ENCODE data around the gene SSBP4. TPM values are rescaled to one million over a fixed set of nuclear protein-coding genes. Genes with fewer than 3 reads are reported as not detected.

Gene SSBP4
- total and polyA plus RNA-seq, 4 donors = 4.0 to 19.0 (median 11.5) TPM

DNA sequence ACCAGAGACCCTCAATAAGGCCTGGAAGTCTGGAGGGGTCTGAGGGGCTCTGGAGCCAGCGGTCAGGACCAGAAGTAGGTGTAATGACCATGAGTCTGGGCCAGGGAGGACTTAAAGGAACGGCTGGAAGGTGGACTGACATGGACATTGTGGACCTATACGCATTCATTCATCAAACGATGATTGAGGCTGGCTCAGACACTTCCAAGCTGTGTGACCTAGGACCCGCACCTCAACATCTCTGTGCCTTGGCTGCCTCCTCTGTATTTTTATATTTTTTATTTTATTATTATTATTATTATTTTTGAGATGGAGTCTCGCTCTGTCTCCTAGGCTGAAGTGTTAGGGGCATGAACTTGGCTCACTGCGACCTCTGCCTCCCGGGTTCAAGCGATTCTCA lies 12.4 kb upstream of the SSBP4 start (continued):
- no peak for TF ChIP-seq CTCF (IDR thresholded peaks at IDR 0.05; ENCODE audit: low read depth, low read length, missing input control)
- no peak for TF ChIP-seq MAX (IDR thresholded peaks at IDR 0.05)
- TF ChIP-seq NR2F2 (IDR thresholded peaks at IDR 0.05) = no peak
- no peak for TF ChIP-seq FOXA2 (IDR thresholded peaks at IDR 0.05)
- TF ChIP-seq, protein P1, sequence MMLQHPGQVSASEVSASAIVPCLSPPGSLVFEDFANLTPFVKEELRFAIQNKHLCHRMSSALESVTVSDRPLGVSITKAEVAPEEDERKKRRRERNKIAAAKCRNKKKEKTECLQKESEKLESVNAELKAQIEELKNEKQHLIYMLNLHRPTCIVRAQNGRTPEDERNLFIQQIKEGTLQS (IDR thresholded peaks at IDR 0.05) = no peak

GRCh38 chr19:18408053-18408476 lies 11.1 kb upstream of the SSBP4 start:
- Histone ChIP-seq H3K9ac (ENCODE audit: low read depth in 1 of 2, low read length in 2 of 2) (no peak overlapping the region), H3K27me3 (ENCODE audit: control insufficient read depth in 4 of 4, insufficient read depth in 4 of 4, low read length in 3 of 4) (no peaks in the 10 kb centered on the region), H3K4me1 (ENCODE audit: control insufficient read depth in 4 of 4, insufficient read depth in 4 of 4, low read length in 3 of 4) (no peaks in the 10 kb centered on the region), H3K36me3 (ENCODE audit: control insufficient read depth in 4 of 4, insufficient read depth in 3 of 4, low read depth in 1 of 4, low read length in 3 of 4) (no peaks in the 10 kb centered on the region), H3K9me3 (ENCODE audit: control insufficient read depth in 4 of 4, low read length in 3 of 4) (no peaks in the 10 kb centered on the region), H3K27ac (ENCODE audit: low read depth in 1 of 2, low read length in 2 of 2) (no peak overlapping the region), H3K4me3 (ENCODE audit: low read depth in 1 of 3, low read length in 3 of 3) (no peak overlapping the region)
- peak; percentile 74 for DNase-seq (ENCODE audit: low spot score)
- WGBS = 63% methylated on average over 10 of the region's 10 CpGs
- no peak for TF ChIP-seq JUND (IDR thresholded peaks at IDR 0.05)
- TF ChIP-seq RXRA (IDR thresholded peaks at IDR 0.05) = peak in 1 of 2 donors; percentile 40
- TF ChIP-seq RAD21 (IDR thresholded peaks at IDR 0.05) = peak; percentile 64 to 79
- peak; percentile 48 for TF ChIP-seq CTCF (IDR thresholded peaks at IDR 0.05; ENCODE audit: low read depth, low read length, missing input control)

- H3K36me3 ChIP-seq (ENCODE audit: control insufficient read depth in 4 of 4, insufficient read depth in 3 of 4, low read depth in 1 of 4, low read length in 3 of 4) = no peaks in the 10 kb centered on the region
- DNase-seq (ENCODE audit: low spot score) = no peak
- no peak overlapping the region for H3K9ac ChIP-seq (ENCODE audit: low read depth in 1 of 2, low read length in 2 of 2)
- H3K4me1 ChIP-seq (ENCODE audit: control insufficient read depth in 4 of 4, insufficient read depth in 4 of 4, low read length in 3 of 4) = peaks cover 6 to 27% (median 18%) of the 10 kb centered on the region in 4 donors
- WGBS = 80% methylated on average over 16 of the region's 16 CpGs
- no peak overlapping the region for H3K27ac ChIP-seq (ENCODE audit: low read depth in 1 of 2, low read length in 2 of 2)
- no peak overlapping the region for H3K4me3 ChIP-seq (ENCODE audit: low read depth in 1 of 3, low read length in 3 of 3)
- no peaks in the 10 kb centered on the region for H3K9me3 ChIP-seq (ENCODE audit: control insufficient read depth in 4 of 4, low read length in 3 of 4)
- no peaks in the 10 kb centered on the region for H3K27me3 ChIP-seq (ENCODE audit: control insufficient read depth in 4 of 4, insufficient read depth in 4 of 4, low read length in 3 of 4)
- TF ChIP-seq JUND (IDR thresholded peaks at IDR 0.05) (no peak), REST (IDR thresholded peaks at IDR 0.05) (no peak), FOXA2 (IDR thresholded peaks at IDR 0.05) (no peak), FOXA1 (IDR thresholded peaks at IDR 0.05) (no peak), HNF4A (conservative IDR thresholded peaks at IDR 0.05) (no peak), EGR1 (IDR thresholded peaks at IDR 0.05; ENCODE audit: low read depth in 2 of 2) (no peak), YY1 (IDR thresholded peaks at IDR 0.05) (no peak), HNF4G (IDR thresholded peaks at IDR 0.05) (no peak), RXRA (IDR thresholded peaks at IDR 0.05) (no peak), GABPA (IDR thresholded peaks at IDR 0.05 in 1 of 2, conservative IDR thresholded peaks at IDR 0.05 in 1 of 2) (no peak), MAX (IDR thresholded peaks at IDR 0.05) (no peak), TAF1 (conservative IDR thresholded peaks at IDR 0.05) (no peak), RAD21 (IDR thresholded peaks at IDR 0.05) (no peak), NR2F2 (IDR thresholded peaks at IDR 0.05) (no peak)
- TF ChIP-seq, protein P2, sequence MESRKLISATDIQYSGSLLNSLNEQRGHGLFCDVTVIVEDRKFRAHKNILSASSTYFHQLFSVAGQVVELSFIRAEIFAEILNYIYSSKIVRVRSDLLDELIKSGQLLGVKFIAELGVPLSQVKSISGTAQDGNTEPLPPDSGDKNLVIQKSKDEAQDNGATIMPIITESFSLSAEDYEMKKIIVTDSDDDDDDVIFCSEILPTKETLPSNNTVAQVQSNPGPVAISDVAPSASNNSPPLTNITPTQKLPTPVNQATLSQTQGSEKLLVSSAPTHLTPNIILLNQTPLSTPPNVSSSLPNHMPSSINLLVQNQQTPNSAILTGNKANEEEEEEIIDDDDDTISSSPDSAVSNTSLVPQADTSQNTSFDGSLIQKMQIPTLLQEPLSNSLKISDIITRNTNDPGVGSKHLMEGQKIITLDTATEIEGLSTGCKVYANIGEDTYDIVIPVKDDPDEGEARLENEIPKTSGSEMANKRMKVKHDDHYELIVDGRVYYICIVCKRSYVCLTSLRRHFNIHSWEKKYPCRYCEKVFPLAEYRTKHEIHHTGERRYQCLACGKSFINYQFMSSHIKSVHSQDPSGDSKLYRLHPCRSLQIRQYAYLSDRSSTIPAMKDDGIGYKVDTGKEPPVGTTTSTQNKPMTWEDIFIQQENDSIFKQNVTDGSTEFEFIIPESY (IDR thresholded peaks at IDR 0.05) = no peak
- TF ChIP-seq, protein P1 (IDR thresholded peaks at IDR 0.05) = no peak
Observed at GRCh38 chr19:18412610-18413239, 6.5 kb upstream of the SSBP4 start.
